Glutamatergic neuron (in vitro differentiated cells): ENCODE measurements around the gene C1QTNF9B. TPM values are rescaled to one million over a fixed set of nuclear protein-coding genes. Genes with fewer than 3 reads are reported as not detected.
A peak's percentile ranks its signal among the peaks of the same experiment; 100 is the strongest.

Experiments
- DNase-seq: peaks from one replicate; pipeline ENCODE4 v3.0.0; 2022
- H3K27ac Mint-ChIP-seq: one replicate; pipeline ENCODE4 v1.8.0; 2020; ENCODE audit warnings: mild to moderate bottlenecking, mixed read lengths, inconsistent platforms; ENCODE audit not compliant: unreplicated experiment
- H3K27me3 Mint-ChIP-seq: one replicate; pipeline ENCODE4 v1.8.0; 2020; ENCODE audit warnings: mild to moderate bottlenecking, moderate library complexity, mixed read lengths, inconsistent platforms; ENCODE audit not compliant: unreplicated experiment
- H3K36me3 Mint-ChIP-seq: one replicate; pipeline ENCODE4 v1.8.0; 2020; ENCODE audit warnings: mild to moderate bottlenecking, mixed read lengths, inconsistent platforms; ENCODE audit not compliant: unreplicated experiment
- H3K4me1 Mint-ChIP-seq: one replicate; pipeline ENCODE4 v1.8.0; 2020; ENCODE audit warnings: mild to moderate bottlenecking, low read depth, mixed read lengths, inconsistent platforms; ENCODE audit not compliant: unreplicated experiment
- H3K4me3 Mint-ChIP-seq: one replicate; pipeline ENCODE4 v1.8.0; 2020; ENCODE audit warnings: mild to moderate bottlenecking, mixed read lengths, inconsistent platforms; ENCODE audit not compliant: unreplicated experiment
- H3K9me3 Mint-ChIP-seq: one replicate; pipeline ENCODE4 v1.8.0; 2020; ENCODE audit warnings: mild to moderate bottlenecking, moderate library complexity, mixed read lengths, inconsistent platforms; ENCODE audit not compliant: unreplicated experiment
- total RNA-seq: library from RNA; stranded (reverse); fragmentation: NEBNext Ultra II Directional; extraction: Animal tissue kit (Norgen Biotek cat#: 25700); gene quantifications from one replicate; pipeline ENCODE4 v1.2.1, GENCODE V29; 2021; ENCODE audit not compliant: unreplicated experiment
- TF ChIP-seq, protein P1 (sequence below): fragments of 200-600 bp; sonication (generic); IDR thresholded peaks from one replicate; pipeline ENCODE4 v1.5.0; 2021; ENCODE audit not compliant: partially characterized antibody, unreplicated experiment

The C1QTNF9B gene
- total RNA-seq, 1 donor from 2014 or later = not detected

DNA sequence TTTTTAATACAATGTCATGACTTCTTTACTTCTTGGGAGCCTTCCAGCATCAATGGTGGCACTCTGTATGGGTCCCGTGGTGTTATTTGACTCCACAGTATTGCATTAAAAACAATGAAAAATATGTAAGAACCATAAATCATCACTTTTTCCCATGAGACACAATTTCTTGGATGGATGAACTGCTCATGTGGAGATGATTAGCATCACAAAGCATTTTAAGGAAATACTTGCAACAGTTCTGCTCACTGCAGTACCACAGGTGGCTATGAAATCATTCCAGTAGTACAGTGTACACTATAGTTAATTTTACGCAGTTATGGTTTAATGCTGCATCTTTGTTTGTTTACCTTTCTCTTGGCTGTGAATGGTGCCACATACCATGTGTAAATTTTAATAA is 37.2 kb upstream of the C1QTNF9B start:
- Mint-ChIP-seq H3K4me3 (no peak overlapping the region), H3K27ac (no peak overlapping the region), H3K36me3 (peaks cover 11% of the 10 kb centered on the region), H3K4me1 (no peaks in the 10 kb centered on the region), H3K9me3 (peaks cover 5% of the 10 kb centered on the region), H3K27me3 (no peaks in the 10 kb centered on the region)
- DNase-seq = no peak
- TF ChIP-seq, protein P1, sequence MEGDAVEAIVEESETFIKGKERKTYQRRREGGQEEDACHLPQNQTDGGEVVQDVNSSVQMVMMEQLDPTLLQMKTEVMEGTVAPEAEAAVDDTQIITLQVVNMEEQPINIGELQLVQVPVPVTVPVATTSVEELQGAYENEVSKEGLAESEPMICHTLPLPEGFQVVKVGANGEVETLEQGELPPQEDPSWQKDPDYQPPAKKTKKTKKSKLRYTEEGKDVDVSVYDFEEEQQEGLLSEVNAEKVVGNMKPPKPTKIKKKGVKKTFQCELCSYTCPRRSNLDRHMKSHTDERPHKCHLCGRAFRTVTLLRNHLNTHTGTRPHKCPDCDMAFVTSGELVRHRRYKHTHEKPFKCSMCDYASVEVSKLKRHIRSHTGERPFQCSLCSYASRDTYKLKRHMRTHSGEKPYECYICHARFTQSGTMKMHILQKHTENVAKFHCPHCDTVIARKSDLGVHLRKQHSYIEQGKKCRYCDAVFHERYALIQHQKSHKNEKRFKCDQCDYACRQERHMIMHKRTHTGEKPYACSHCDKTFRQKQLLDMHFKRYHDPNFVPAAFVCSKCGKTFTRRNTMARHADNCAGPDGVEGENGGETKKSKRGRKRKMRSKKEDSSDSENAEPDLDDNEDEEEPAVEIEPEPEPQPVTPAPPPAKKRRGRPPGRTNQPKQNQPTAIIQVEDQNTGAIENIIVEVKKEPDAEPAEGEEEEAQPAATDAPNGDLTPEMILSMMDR = no peak

DNA sequence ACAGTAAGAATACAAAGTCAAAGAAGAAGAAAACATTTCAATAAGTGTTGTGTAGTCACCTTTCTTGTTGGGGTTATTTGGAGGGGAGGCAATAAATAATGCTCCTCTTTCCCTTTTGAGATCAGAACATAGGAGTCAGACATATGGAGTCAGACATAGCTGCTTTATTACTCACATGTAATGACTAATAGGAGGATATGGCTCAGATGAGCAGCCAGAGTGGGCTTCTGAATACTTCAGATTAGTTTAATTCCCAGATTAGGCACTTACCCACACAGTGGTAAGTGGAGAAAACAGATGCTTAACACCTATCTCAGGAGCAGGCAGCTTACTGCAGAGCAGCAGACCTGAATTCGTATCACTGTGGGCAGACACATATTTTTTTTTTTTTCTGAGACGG is 31.7 kb upstream of the C1QTNF9B start:
- Mint-ChIP-seq H3K4me1 (no peaks in the 10 kb centered on the region), H3K27ac (no peak overlapping the region), H3K4me3 (no peak overlapping the region), H3K27me3 (no peaks in the 10 kb centered on the region), H3K9me3 (no peaks in the 10 kb centered on the region), H3K36me3 (no peaks in the 10 kb centered on the region)
- no peak for DNase-seq
- TF ChIP-seq, protein P1 = no peak

DNA sequence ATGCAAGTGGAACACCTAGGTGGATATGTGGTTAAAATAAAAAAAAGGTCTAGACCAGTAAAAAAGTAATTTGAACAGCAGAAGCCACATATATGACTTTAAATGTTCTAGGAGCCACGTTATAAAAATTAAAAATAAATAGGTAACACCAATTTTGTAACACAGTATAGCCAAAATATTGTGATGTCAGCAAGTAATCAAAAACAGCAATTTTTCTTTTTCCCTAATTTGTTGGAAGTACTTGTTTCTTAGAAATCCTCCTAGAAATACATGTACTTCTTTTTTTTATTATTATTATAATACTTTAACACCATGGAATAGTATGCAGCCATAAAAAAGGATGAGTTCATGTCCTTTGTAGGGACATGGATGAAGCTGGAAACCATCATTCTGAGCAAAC is 25.7 kb upstream of the C1QTNF9B start:
- Mint-ChIP-seq H3K9me3 (no peaks in the 10 kb centered on the region), H3K27me3 (peaks cover 2% of the 10 kb centered on the region), H3K36me3 (peaks cover under 1% of the 10 kb centered on the region), H3K4me3 (no peak overlapping the region), H3K27ac (no peak overlapping the region), H3K4me1 (no peaks in the 10 kb centered on the region)
- TF ChIP-seq, protein P1 = no peak
- no peak for DNase-seq

DNA sequence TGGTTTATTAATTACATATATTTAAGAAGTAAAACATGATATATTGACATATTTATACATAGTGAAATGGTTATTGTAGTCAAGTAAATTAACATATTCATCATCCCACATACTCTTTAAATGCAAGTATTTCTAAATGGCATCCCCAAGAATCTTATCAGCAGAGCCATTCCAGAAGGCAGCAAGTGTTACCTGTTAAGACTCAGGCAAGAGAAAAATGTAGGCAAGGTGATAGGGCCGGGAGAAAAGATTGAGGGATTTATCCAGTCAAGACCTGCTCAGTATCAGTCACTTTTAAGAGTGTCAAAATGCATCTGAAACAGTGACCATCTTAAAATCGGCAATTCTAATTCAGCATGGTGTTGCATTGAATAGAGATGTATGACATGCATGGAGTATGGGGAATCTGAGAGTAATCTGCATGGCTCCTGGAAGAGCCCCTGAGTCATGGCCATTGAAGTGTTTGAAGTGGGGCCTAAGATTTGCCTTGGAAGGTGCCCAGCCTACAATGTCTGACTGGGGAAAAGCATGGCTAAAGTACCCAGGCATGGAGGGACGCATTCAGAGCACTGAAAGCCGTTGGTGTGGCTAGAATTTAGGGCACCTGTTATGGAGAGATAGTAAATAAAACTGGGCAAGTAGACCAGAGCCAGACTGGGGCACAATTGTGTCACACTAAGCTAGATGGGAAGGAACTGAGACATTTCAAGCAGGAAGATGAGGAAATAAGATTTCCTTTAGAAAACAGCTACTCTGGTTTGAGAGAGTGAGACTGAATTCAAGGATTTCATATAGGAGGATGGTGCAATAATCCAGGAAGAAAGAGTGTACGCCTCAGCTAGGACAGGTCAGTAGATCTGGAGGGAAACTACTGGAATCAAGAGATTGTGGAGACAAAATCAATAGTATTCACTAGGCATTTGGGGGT is 25.0 kb upstream of the C1QTNF9B start:
- peaks cover 8% of the 10 kb centered on the region for H3K36me3 Mint-ChIP-seq
- H3K4me3 Mint-ChIP-seq = no peak overlapping the region
- H3K27me3 Mint-ChIP-seq = peaks cover 2% of the 10 kb centered on the region
- H3K9me3 Mint-ChIP-seq = no peaks in the 10 kb centered on the region
- DNase-seq = no peak
- H3K4me1 Mint-ChIP-seq = no peaks in the 10 kb centered on the region
- no peak overlapping the region for H3K27ac Mint-ChIP-seq
- TF ChIP-seq, protein P1 = no peak

DNA sequence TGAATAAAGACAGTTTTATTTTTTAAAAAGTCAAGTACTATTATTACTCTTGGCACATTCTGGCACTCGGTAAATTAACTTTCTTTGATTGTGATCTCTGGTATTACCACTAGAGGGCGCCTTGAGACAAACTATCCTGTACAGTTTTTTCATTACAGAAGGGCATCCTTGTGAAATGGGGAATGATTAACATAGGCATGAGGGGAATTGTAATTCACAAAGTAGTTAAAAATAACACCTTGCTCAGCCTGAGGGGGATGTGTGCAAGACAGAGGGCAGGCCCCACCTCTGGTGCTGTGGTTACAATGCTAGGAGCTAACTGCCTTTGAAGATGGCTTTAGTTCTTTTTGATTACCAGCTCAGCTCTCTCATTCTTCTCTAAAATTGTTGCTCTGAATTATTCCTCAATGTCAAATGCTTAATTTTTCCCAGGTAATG is 24.2 kb upstream of the C1QTNF9B start:
- Mint-ChIP-seq H3K4me3 (no peak overlapping the region), H3K27me3 (peaks cover 2% of the 10 kb centered on the region), H3K27ac (no peak overlapping the region), H3K36me3 (peaks cover 10% of the 10 kb centered on the region), H3K9me3 (no peaks in the 10 kb centered on the region), H3K4me1 (no peaks in the 10 kb centered on the region)
- DNase-seq = no peak
- TF ChIP-seq, protein P1 = peak; percentile 90
